ENCODE data around the gene TCTN1.
"Not testable (repeated sequence)": the region's sequence is repeated elsewhere in the genome, so short reads cannot be mapped to it uniquely, and the experiment has no call there.

The TCTN1 gene

GRCh38 chr12:110613771-110614684 is at the start of gene TCTN1:
Gene TCTN1 (plus strand): TSS chr12:110614129. CDS start chr12:110614183, 54 bp downstream.
- peak; percentile 86 to 94 (median 87) for DNase-seq (ENCODE audit: low read depth in 3 of 3, low spot score in 1 of 3)

- no peak for DNase-seq (ENCODE audit: low read depth in 3 of 3, low spot score in 1 of 3)
Observed at GRCh38 chr12:110564471-110564991, 49.4 kb upstream of the TCTN1 start.

GRCh38 chr12:110565894-110566871 is 47.7 kb upstream of the TCTN1 start:
- no peak for DNase-seq (ENCODE audit: low read depth in 3 of 3, low spot score in 1 of 3)

- no peak for DNase-seq (ENCODE audit: low read depth in 3 of 3, low spot score in 1 of 3)
Observed at GRCh38 chr12:110566993-110567392, 46.9 kb upstream of the TCTN1 start.

GRCh38 chr12:110568752-110569151 is 45.2 kb upstream of the TCTN1 start:
- DNase-seq (ENCODE audit: low read depth in 3 of 3, low spot score in 1 of 3), result no peak

- DNase-seq (ENCODE audit: low read depth in 3 of 3, low spot score in 1 of 3), result not testable (repeated sequence)
Observed at GRCh38 chr12:110569838-110570237, 44.1 kb upstream of the TCTN1 start.

- DNase-seq (ENCODE audit: low read depth in 3 of 3, low spot score in 1 of 3), result not testable (repeated sequence)
Observed at GRCh38 chr12:110570798-110571197, 43.1 kb upstream of the TCTN1 start.

GRCh38 chr12:110574044-110574443 is 39.9 kb upstream of the TCTN1 start:
- DNase-seq (ENCODE audit: low read depth in 3 of 3, low spot score in 1 of 3), result no peak

GRCh38 chr12:110574717-110575230 is 39.2 kb upstream of the TCTN1 start:
- not testable (repeated sequence) for DNase-seq (ENCODE audit: low read depth in 3 of 3, low spot score in 1 of 3)

- no peak for DNase-seq (ENCODE audit: low read depth in 3 of 3, low spot score in 1 of 3)
Observed at GRCh38 chr12:110575326-110575725, 38.6 kb upstream of the TCTN1 start.

- no peak for DNase-seq (ENCODE audit: low read depth in 3 of 3, low spot score in 1 of 3)
Observed at GRCh38 chr12:110576504-110576903, 37.4 kb upstream of the TCTN1 start.

- peak in 1 of 3 donors; percentile 30 for DNase-seq (ENCODE audit: low read depth in 3 of 3, low spot score in 1 of 3)
Observed at GRCh38 chr12:110577864-110578693, 35.9 kb upstream of the TCTN1 start.

- no peak for DNase-seq (ENCODE audit: low read depth in 3 of 3, low spot score in 1 of 3)
Observed at GRCh38 chr12:110578694-110579534, 35.0 kb upstream of the TCTN1 start.

GRCh38 chr12:110579535-110580253 is 34.2 kb upstream of the TCTN1 start:
- no peak for DNase-seq (ENCODE audit: low read depth in 3 of 3, low spot score in 1 of 3)

- DNase-seq (ENCODE audit: low read depth in 3 of 3, low spot score in 1 of 3), result no peak
Observed at GRCh38 chr12:110581931-110582275, 32.0 kb upstream of the TCTN1 start.

GRCh38 chr12:110582276-110583136 is 31.4 kb upstream of the TCTN1 start:
- peak; percentile 70 to 74 (median 72) for DNase-seq (ENCODE audit: low read depth in 3 of 3, low spot score in 1 of 3)

GRCh38 chr12:110583137-110584059 is 30.5 kb upstream of the TCTN1 start, which contains the start of gene PPTC7:
Gene PPTC7 (minus strand): TSS chr12:110583318. CDS start chr12:110583031, 287 bp downstream.
- peak; percentile 92 to 96 (median 94) for DNase-seq (ENCODE audit: low read depth in 3 of 3, low spot score in 1 of 3)
